PFSK-1 (cell line): Measurements from ENCODE around the gene TLX3.

Source experiments
- FOXP2 ChIP-seq: optimal IDR thresholded peaks from 2 replicates; pipeline ENCODE3; 2011; ENCODE audit warnings: borderline replicate concordance, control low read depth, inconsistent platforms; ENCODE audit not compliant: insufficient read depth; ENCODE audit errors: extremely low read length, extremely low read depth
- POLR2AphosphoS5 ChIP-seq: IDR thresholded peaks from 2 replicates; pipeline ENCODE4 v1.6.1; 2012; ENCODE audit warnings: low read depth, mild to moderate bottlenecking, control low read depth, low read length, moderate library complexity
- REST ChIP-seq, 2 experiments: IDR thresholded peaks; 2 replicates each; pipeline versions ENCODE4 v1.6.1 to v1.8.0; 2011 to 2012; ENCODE audit warnings: low read depth in 2 of 2, low read length in 2 of 2, control low read depth in 1 of 2, inconsistent platforms in 1 of 2, mild to moderate bottlenecking in 1 of 2, moderate library complexity in 1 of 2; ENCODE audit not compliant: insufficient read depth in 1 of 2
- SIN3A ChIP-seq: IDR thresholded peaks from 2 replicates; pipeline ENCODE4 v1.6.1; 2012; ENCODE audit warnings: mild to moderate bottlenecking, low read length, moderate library complexity, borderline replicate concordance; ENCODE audit not compliant: insufficient read depth
- TAF1 ChIP-seq: IDR thresholded peaks from 2 replicates; pipeline ENCODE4 v1.6.1; 2012; ENCODE audit warnings: low read length, control low read depth, borderline replicate concordance; ENCODE audit not compliant: insufficient read depth

The TLX3 gene

GRCh38 chr5:171337210-171337569, 28.1 kb downstream of the TLX3 start:
- TF ChIP-seq SIN3A (no peak), POLR2AphosphoS5 (no peak), TAF1 (no peak), REST (IDR thresholded peaks at IDR 0.05; ENCODE audit: insufficient read depth in 1 of 2, low read depth in 2 of 2, low read length in 2 of 2) (no peak), FOXP2 (no peak)

GRCh38 chr5:171340042-171340441, 31.0 kb downstream of the TLX3 start:
- TF ChIP-seq POLR2AphosphoS5: no peak
- TF ChIP-seq SIN3A: no peak

GRCh38 chr5:171340491-171340890, 31.4 kb downstream of the TLX3 start:
- TF ChIP-seq SIN3A: no peak
- no peak for TF ChIP-seq TAF1
- TF ChIP-seq FOXP2: no peak
- TF ChIP-seq REST (IDR thresholded peaks at IDR 0.05; ENCODE audit: insufficient read depth in 1 of 2, low read depth in 2 of 2, low read length in 2 of 2): no peak
- TF ChIP-seq POLR2AphosphoS5: no peak

GRCh38 chr5:171342362-171343111, 33.5 kb downstream of the TLX3 start:
- no peak for TF ChIP-seq TAF1
- no peak for TF ChIP-seq FOXP2
- TF ChIP-seq REST (IDR thresholded peaks at IDR 0.05; ENCODE audit: insufficient read depth in 1 of 2, low read depth in 2 of 2, low read length in 2 of 2): no peak
- no peak for TF ChIP-seq POLR2AphosphoS5
- TF ChIP-seq SIN3A: no peak

- TF ChIP-seq SIN3A (no peak), POLR2AphosphoS5 (no peak), TAF1 (no peak), FOXP2 (no peak), REST (IDR thresholded peaks at IDR 0.05; ENCODE audit: insufficient read depth in 1 of 2, low read depth in 2 of 2, low read length in 2 of 2) (no peak)
Measured at GRCh38 chr5:171344936-171345608, 36.0 kb downstream of the TLX3 start.
